Measurements from ENCODE around the gene ATPAF2. TPM values are rescaled to one million over a fixed set of nuclear protein-coding genes. Genes with fewer than 3 reads are reported as not detected.

The ATPAF2 gene
- total and polyA plus RNA-seq, 2 experiments from 2014 or later, result 17.0 to 21.9 TPM

DNA sequence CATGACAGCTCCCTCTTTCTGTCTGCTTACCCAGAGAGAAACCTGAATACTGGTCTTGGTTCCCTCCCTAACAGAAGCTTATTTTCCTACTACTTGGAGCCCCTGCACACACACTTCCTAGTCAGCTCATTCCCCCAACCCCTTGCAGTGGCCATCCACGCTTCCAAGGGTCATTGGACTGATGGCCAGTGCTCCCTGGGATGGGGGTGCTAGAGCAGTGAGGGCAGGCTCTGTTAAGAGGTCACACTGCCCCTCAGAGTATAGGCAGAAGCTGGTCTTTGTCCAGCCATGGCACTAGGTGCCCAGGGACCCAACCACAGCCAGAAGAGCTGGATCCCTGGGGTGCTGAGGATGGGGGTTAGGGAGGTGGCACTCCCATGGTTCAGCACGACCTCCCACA, 53.8 kb downstream of the ATPAF2 start:
- TF ChIP-seq EZH2phosphoT487 (IDR thresholded peaks at IDR 0.05; ENCODE audit: insufficient read depth, low read depth), result no peak
- no peak for TF ChIP-seq EZH2 (IDR thresholded peaks at IDR 0.05; ENCODE audit: insufficient read depth, poor library complexity, severe bottlenecking)
- no peak overlapping the region for H3K27ac ChIP-seq
- in situ Hi-C loops (cut with MboI), result no loop called here
- no peak for DNase-seq
- H3K9ac ChIP-seq, result no peak overlapping the region
- H3F3A ChIP-seq (ENCODE audit: insufficient read depth), result no peaks in the 10 kb centered on the region
- H3K4me2 ChIP-seq (ENCODE audit: unreplicated experiment), result no peak overlapping the region
- H4K20me1 ChIP-seq (ENCODE audit: insufficient read depth), result no peaks in the 10 kb centered on the region
- H3K27me3 ChIP-seq (replicated peaks; ENCODE audit: insufficient read depth), result no peaks in the 10 kb centered on the region
- no peaks in the 10 kb centered on the region for H3K36me3 ChIP-seq (ENCODE audit: low read depth)
- H3K9me2 ChIP-seq (ENCODE audit: insufficient read depth), result no peaks in the 10 kb centered on the region
- H3K4me1 ChIP-seq (ENCODE audit: insufficient read depth), result peaks cover 3% of the 10 kb centered on the region
- no peak overlapping the region for H2AFZ ChIP-seq
- no peak overlapping the region for H3K4me3 ChIP-seq
- no peaks in the 10 kb centered on the region for H3K9me3 ChIP-seq (ENCODE audit: low read depth)
- WGBS, 2 experiments (ENCODE audit: low coverage in 1 of 2, low lambda C conversion rate in 2 of 2, missing lambda C conversion rate in 2 of 2), result 64 to 71% methylated on average over 2 of the region's 2 CpGs
- H3K79me2 ChIP-seq (ENCODE audit: insufficient read depth), result no peaks in the 10 kb centered on the region

DNA sequence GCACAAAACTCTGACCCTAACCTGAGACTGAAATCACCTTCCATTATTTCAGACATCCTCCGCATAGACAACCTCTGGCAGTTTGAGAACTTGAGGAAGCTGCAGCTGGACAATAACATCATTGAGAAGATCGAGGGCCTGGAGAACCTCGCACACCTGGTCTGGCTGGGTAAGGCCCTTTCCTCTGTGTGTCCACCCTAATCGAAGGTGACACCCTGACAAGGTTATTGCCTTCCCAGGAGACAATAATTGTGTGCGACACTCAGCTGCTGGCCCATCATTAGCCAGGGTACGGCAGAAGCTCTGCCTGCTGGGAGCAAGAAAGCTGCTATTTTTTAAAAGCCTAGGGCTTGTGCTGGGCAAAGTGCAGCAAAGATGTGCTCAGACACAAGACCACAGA, 55.2 kb downstream of the ATPAF2 start:
- no peak overlapping the region for H3K4me2 ChIP-seq (ENCODE audit: unreplicated experiment)
- no peak for DNase-seq
- no peak overlapping the region for H3K9ac ChIP-seq
- no peaks in the 10 kb centered on the region for H3F3A ChIP-seq (ENCODE audit: insufficient read depth)
- H3K36me3 ChIP-seq (ENCODE audit: low read depth), result no peaks in the 10 kb centered on the region
- H4K20me1 ChIP-seq (ENCODE audit: insufficient read depth), result no peaks in the 10 kb centered on the region
- TF ChIP-seq EZH2phosphoT487 (IDR thresholded peaks at IDR 0.05; ENCODE audit: insufficient read depth, low read depth), result no peak
- TF ChIP-seq EZH2 (IDR thresholded peaks at IDR 0.05; ENCODE audit: insufficient read depth, poor library complexity, severe bottlenecking), result no peak
- H3K27me3 ChIP-seq (replicated peaks; ENCODE audit: insufficient read depth), result no peaks in the 10 kb centered on the region
- no peak overlapping the region for H3K27ac ChIP-seq
- no peak overlapping the region for H3K4me3 ChIP-seq
- no peaks in the 10 kb centered on the region for H3K9me3 ChIP-seq (ENCODE audit: low read depth)
- H3K79me2 ChIP-seq (ENCODE audit: insufficient read depth), result no peaks in the 10 kb centered on the region
- no peaks in the 10 kb centered on the region for H3K4me1 ChIP-seq (ENCODE audit: insufficient read depth)
- in situ Hi-C loops (cut with MboI), result no loop called here
- H2AFZ ChIP-seq, result no peak overlapping the region
- no peaks in the 10 kb centered on the region for H3K9me2 ChIP-seq (ENCODE audit: insufficient read depth)
- WGBS, 2 experiments (ENCODE audit: low coverage in 1 of 2, low lambda C conversion rate in 2 of 2, missing lambda C conversion rate in 2 of 2), result 88 to 89% methylated on average over 6 of the region's 6 CpGs

DNA sequence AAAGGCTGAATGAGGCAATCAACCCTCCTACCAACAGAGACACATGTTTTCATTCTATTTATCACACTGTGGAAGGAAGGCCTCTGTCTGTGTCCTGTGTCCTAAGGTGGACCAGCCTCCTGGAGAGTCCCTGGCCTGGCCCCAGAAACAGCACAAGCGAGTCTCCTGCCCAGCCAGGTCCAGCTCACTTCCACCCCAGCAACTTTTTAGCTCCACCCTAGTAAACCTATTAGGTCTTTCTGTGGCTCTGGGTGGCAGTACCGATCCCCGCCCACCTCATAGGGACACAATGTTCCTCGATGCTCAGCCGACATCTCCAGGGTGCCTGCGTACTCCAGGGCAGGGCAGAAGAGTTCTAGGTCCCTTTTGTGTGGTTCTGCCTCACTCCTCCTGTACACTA, 55.6 kb downstream of the ATPAF2 start:
- in situ Hi-C loops (cut with MboI), result no loop called here

DNA sequence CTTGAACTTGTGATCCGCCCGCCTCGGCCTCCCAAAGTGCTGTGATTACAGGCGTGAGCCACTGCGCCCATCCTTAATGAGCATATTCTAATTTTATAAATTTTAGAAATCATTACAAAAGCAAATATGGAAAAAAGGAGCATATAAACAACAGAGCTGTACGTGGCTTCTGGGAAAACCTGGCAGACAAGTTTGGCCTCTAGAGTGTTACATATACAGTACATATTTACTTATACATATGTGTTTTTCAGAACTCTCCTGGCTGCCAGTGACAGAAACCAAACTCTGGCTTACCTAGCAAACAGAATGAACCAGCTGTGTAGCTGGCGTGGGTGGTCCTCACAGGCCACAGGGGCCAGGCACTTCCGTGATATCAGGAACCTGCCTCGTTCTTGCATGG, 56.2 kb downstream of the ATPAF2 start:
- no peak overlapping the region for H2AFZ ChIP-seq
- no peaks in the 10 kb centered on the region for H3K36me3 ChIP-seq (ENCODE audit: low read depth)
- no peaks in the 10 kb centered on the region for H4K20me1 ChIP-seq (ENCODE audit: insufficient read depth)
- in situ Hi-C loops (cut with MboI), result no loop called here
- H3K9me2 ChIP-seq (ENCODE audit: insufficient read depth), result no peaks in the 10 kb centered on the region
- H3K27ac ChIP-seq, result no peak overlapping the region
- no peaks in the 10 kb centered on the region for H3K27me3 ChIP-seq (replicated peaks; ENCODE audit: insufficient read depth)
- H3K79me2 ChIP-seq (ENCODE audit: insufficient read depth), result no peaks in the 10 kb centered on the region
- H3K9ac ChIP-seq, result no peak overlapping the region
- H3K4me1 ChIP-seq (ENCODE audit: insufficient read depth), result no peaks in the 10 kb centered on the region
- no peak for DNase-seq
- no peaks in the 10 kb centered on the region for H3K9me3 ChIP-seq (ENCODE audit: low read depth)
- H3K4me3 ChIP-seq, result no peak overlapping the region
- 93 to 95% methylated on average over 9 of the region's 9 CpGs for WGBS, 2 experiments (ENCODE audit: low coverage in 1 of 2, low lambda C conversion rate in 2 of 2, missing lambda C conversion rate in 2 of 2)
- no peak overlapping the region for H3K4me2 ChIP-seq (ENCODE audit: unreplicated experiment)
- H3F3A ChIP-seq (ENCODE audit: insufficient read depth), result no peaks in the 10 kb centered on the region
- TF ChIP-seq EZH2phosphoT487 (IDR thresholded peaks at IDR 0.05; ENCODE audit: insufficient read depth, low read depth) (no peak), EZH2 (IDR thresholded peaks at IDR 0.05; ENCODE audit: insufficient read depth, poor library complexity, severe bottlenecking) (no peak)

More for the DNA sequence above, 55.6 kb downstream of the ATPAF2 start:
- Histone ChIP-seq H3K9me3 (ENCODE audit: low read depth) (no peaks in the 10 kb centered on the region), H3K79me2 (ENCODE audit: insufficient read depth) (no peaks in the 10 kb centered on the region), H4K20me1 (ENCODE audit: insufficient read depth) (no peaks in the 10 kb centered on the region), H3K4me2 (ENCODE audit: unreplicated experiment) (no peak overlapping the region), H3K36me3 (ENCODE audit: low read depth) (no peaks in the 10 kb centered on the region), H2AFZ (no peak overlapping the region), H3K27ac (no peak overlapping the region), H3F3A (ENCODE audit: insufficient read depth) (no peaks in the 10 kb centered on the region), H3K4me1 (ENCODE audit: insufficient read depth) (no peaks in the 10 kb centered on the region), H3K27me3 (replicated peaks; ENCODE audit: insufficient read depth) (no peaks in the 10 kb centered on the region), H3K9me2 (ENCODE audit: insufficient read depth) (no peaks in the 10 kb centered on the region), H3K4me3 (no peak overlapping the region), H3K9ac (no peak overlapping the region)
- TF ChIP-seq EZH2 (IDR thresholded peaks at IDR 0.05; ENCODE audit: insufficient read depth, poor library complexity, severe bottlenecking) (no peak), EZH2phosphoT487 (IDR thresholded peaks at IDR 0.05; ENCODE audit: insufficient read depth, low read depth) (no peak)
- WGBS, 2 experiments (ENCODE audit: low coverage in 1 of 2, low lambda C conversion rate in 2 of 2, missing lambda C conversion rate in 2 of 2), result 74 to 76% methylated on average over 6 of the region's 6 CpGs
- DNase-seq, result no peak

DNA sequence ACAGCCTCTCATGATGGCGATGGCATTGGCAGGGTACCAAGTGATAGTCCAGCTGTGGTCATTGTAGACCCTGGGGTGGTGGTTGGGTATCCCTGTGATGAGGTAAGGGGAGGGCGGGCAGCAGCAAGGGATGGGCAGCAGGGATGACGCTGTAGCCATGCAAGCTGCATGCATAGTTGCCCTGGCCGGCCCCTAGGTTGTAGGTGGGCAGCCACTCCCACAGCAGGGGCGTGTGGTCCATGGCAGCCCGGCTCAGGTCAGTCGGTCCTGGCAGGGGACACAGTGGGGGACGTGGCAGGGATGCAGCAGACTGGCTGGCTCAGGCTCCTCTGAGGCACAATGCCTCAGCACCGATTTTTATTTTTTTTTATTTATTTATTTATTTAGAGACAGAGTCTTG, 57.6 kb downstream of the ATPAF2 start:
- H3K4me2 ChIP-seq (ENCODE audit: unreplicated experiment), result no peak overlapping the region
- H3K27ac ChIP-seq, result no peak overlapping the region
- in situ Hi-C loops (cut with MboI), result no loop called here
- H3K36me3 ChIP-seq (ENCODE audit: low read depth), result no peaks in the 10 kb centered on the region
- H3K27me3 ChIP-seq (replicated peaks; ENCODE audit: insufficient read depth), result no peaks in the 10 kb centered on the region
- no peaks in the 10 kb centered on the region for H3K9me3 ChIP-seq (ENCODE audit: low read depth)
- no peaks in the 10 kb centered on the region for H3K4me1 ChIP-seq (ENCODE audit: insufficient read depth)
- H3K4me3 ChIP-seq, result no peak overlapping the region
- no peaks in the 10 kb centered on the region for H3K9me2 ChIP-seq (ENCODE audit: insufficient read depth)
- no peaks in the 10 kb centered on the region for H3K79me2 ChIP-seq (ENCODE audit: insufficient read depth)
- TF ChIP-seq EZH2phosphoT487 (IDR thresholded peaks at IDR 0.05; ENCODE audit: insufficient read depth, low read depth), result no peak
- no peak for TF ChIP-seq EZH2 (IDR thresholded peaks at IDR 0.05; ENCODE audit: insufficient read depth, poor library complexity, severe bottlenecking)
- no peak overlapping the region for H2AFZ ChIP-seq
- no peak for DNase-seq
- no peaks in the 10 kb centered on the region for H3F3A ChIP-seq (ENCODE audit: insufficient read depth)
- H4K20me1 ChIP-seq (ENCODE audit: insufficient read depth), result no peaks in the 10 kb centered on the region
- H3K9ac ChIP-seq, result no peak overlapping the region
- 79 to 85% methylated on average over 8 to 9 of the region's 9 CpGs for WGBS, 2 experiments (ENCODE audit: low coverage in 1 of 2, low lambda C conversion rate in 2 of 2, missing lambda C conversion rate in 2 of 2)

Data from GM23248 (cell line).